Measurements from ENCODE around the gene MRPL54. TPM values are rescaled to one million over a fixed set of nuclear protein-coding genes. Genes with fewer than 3 reads are reported as not detected.

Gene MRPL54
- total RNA-seq, 1 donor from 2014 or later, result 34.4 TPM

DNA sequence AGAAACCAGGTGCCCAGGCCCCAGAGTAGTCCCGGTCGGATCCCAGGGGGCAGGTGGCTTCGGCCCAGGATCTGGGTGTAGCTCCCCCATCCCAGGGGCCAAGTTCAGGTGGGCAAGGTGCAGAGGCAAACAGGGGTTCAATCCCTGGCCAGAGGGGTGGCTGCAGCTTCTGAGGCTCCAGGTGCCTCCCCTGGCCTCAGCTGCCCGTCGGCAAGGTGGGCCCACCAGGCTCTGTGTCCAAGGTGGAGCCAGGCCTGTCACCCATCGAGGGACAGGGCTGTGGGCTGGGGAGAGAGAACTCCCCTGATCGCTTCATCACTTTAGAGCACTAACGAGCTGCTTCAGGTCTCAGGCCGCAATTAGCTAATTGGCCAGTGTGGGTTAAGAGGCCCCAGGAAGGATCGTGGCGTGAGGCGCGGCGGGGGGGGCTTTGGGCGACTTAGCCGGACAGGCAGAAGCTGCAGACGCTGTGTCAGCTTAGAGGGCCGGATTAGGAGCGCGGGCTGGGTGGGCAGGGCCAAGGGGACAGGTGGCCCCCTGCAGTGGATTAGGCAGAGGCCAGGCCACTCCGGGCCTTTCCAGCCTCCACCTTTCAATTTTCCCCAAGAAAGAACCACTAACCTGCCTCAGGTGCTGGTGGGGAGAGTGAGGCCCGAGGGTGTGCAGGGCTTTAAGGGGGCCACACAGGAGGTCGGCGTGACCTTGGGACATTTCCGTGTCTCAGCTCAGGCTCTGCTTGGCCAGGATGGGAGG lies 12.3 kb downstream of the MRPL54 start:
- H3K36me3 ChIP-seq (ENCODE audit: control insufficient read depth in 3 of 3, insufficient read depth in 3 of 3, low read length in 3 of 3), result no peaks in the 10 kb centered on the region
- no peak overlapping the region for H3K9ac ChIP-seq (ENCODE audit: low read depth in 1 of 3, low read length in 3 of 3)
- peaks cover 6 to 17% (median 11%) of the 10 kb centered on the region in 3 donors for H3K27me3 ChIP-seq (ENCODE audit: control insufficient read depth in 3 of 3, insufficient read depth in 3 of 3, low read length in 3 of 3)
- no peak overlapping the region for H3K4me3 ChIP-seq (ENCODE audit: low read length in 3 of 3)
- no peak overlapping the region for H3K27ac ChIP-seq (ENCODE audit: low read depth, low read length)
- H3K4me1 ChIP-seq (ENCODE audit: control insufficient read depth in 3 of 3, insufficient read depth in 3 of 3, low read length in 3 of 3), result no peaks in the 10 kb centered on the region
- no peaks in the 10 kb centered on the region for H3K9me3 ChIP-seq (ENCODE audit: control insufficient read depth in 3 of 3, low read length in 3 of 3)

DNA sequence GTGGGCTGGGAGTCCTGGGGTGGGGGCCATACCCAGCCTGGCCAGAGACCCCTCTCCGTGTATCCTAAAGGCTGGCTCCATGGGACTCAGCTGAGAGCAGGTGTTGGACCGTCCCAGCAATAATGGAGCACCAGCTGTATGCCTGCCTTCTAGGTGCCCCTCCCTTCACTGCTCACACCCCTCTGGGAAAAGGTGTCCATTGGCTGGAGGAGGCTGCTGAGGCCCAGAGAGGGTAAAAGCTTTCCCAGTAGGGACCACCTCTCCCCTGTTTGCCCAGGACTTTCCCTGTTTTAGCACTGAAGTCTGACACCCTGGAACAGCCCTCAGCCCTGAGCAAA lies 12.9 kb downstream of the MRPL54 start:
- Histone ChIP-seq H3K36me3 (ENCODE audit: control insufficient read depth in 3 of 3, insufficient read depth in 3 of 3, low read length in 3 of 3) (no peaks in the 10 kb centered on the region), H3K9me3 (ENCODE audit: control insufficient read depth in 3 of 3, low read length in 3 of 3) (no peaks in the 10 kb centered on the region), H3K4me3 (ENCODE audit: low read length in 3 of 3) (no peak overlapping the region), H3K27ac (ENCODE audit: low read depth, low read length) (no peak overlapping the region), H3K4me1 (ENCODE audit: control insufficient read depth in 3 of 3, insufficient read depth in 3 of 3, low read length in 3 of 3) (no peaks in the 10 kb centered on the region), H3K27me3 (ENCODE audit: control insufficient read depth in 3 of 3, insufficient read depth in 3 of 3, low read length in 3 of 3) (peaks cover 6 to 17% (median 11%) of the 10 kb centered on the region in 3 donors), H3K9ac (ENCODE audit: low read depth in 1 of 3, low read length in 3 of 3) (no peak overlapping the region)

DNA sequence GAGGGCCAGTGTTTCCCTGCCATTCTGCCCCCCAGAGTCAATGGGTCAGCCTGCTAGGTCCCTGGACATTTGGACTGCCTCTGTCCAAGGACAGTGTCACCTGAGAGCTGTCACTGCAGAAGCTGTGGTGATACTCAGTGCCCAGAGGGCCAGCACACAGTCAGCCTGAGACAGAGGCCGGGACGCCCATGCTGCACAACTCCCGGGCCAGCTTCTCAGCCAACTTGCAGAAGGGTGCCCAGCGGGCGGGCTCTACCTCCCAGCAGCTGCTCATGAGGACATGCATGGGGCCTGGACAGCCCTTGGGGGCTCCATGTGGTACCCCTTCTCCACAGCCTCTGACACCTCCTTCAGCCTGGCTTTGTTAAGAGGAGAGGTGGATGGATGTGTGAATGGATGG lies 13.3 kb downstream of the MRPL54 start:
- H3K9me3 ChIP-seq (ENCODE audit: control insufficient read depth in 3 of 3, low read length in 3 of 3), result peaks cover 0 to 3% (median 1%) of the 10 kb centered on the region in 3 donors
- peaks cover 6 to 15% (median 10%) of the 10 kb centered on the region in 3 donors for H3K27me3 ChIP-seq (ENCODE audit: control insufficient read depth in 3 of 3, insufficient read depth in 3 of 3, low read length in 3 of 3)
- H3K27ac ChIP-seq (ENCODE audit: low read depth, low read length), result no peak overlapping the region
- H3K36me3 ChIP-seq (ENCODE audit: control insufficient read depth in 3 of 3, insufficient read depth in 3 of 3, low read length in 3 of 3), result no peaks in the 10 kb centered on the region
- H3K4me3 ChIP-seq (ENCODE audit: low read length in 3 of 3), result no peak overlapping the region
- H3K4me1 ChIP-seq (ENCODE audit: control insufficient read depth in 3 of 3, insufficient read depth in 3 of 3, low read length in 3 of 3), result no peaks in the 10 kb centered on the region
- H3K9ac ChIP-seq (ENCODE audit: low read depth in 1 of 3, low read length in 3 of 3), result no peak overlapping the region

DNA sequence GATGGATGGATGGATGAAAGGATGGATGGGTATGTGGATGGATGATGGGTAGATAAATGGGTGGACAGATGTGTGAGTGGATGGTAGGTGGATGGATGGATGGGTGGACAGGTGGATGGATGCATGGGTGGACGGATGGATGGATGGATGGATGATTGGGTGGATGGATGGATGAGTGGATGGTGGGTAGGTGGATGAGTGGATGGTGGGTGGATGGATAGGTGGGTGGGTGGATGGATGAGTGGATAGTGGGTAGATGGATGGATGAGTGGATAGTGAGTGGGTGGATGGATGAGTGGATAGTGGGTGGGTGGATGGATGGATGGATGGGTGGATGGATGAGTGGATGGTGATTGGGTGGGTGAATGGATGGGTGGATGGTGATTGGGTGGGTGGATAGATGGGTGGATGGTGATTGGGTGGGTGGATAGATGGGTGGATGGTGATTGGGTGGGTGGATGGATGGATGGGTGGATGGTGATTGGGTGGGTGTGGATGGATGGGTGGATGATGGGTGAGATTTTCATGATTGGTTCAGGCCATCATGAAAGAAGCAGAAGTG lies 14.1 kb downstream of the MRPL54 start:
- Histone ChIP-seq H3K9ac (ENCODE audit: low read depth in 1 of 3, low read length in 3 of 3) (no peak overlapping the region), H3K4me1 (ENCODE audit: control insufficient read depth in 3 of 3, insufficient read depth in 3 of 3, low read length in 3 of 3) (no peaks in the 10 kb centered on the region), H3K9me3 (ENCODE audit: control insufficient read depth in 3 of 3, low read length in 3 of 3) (peaks cover 6 to 8% (median 7%) of the 10 kb centered on the region in 3 donors), H3K36me3 (ENCODE audit: control insufficient read depth in 3 of 3, insufficient read depth in 3 of 3, low read length in 3 of 3) (no peaks in the 10 kb centered on the region), H3K4me3 (ENCODE audit: low read length in 3 of 3) (no peak overlapping the region), H3K27ac (ENCODE audit: low read depth, low read length) (no peak overlapping the region), H3K27me3 (ENCODE audit: control insufficient read depth in 3 of 3, insufficient read depth in 3 of 3, low read length in 3 of 3) (peaks cover under 1 to 8% (median 4%) of the 10 kb centered on the region in 3 donors)

DNA sequence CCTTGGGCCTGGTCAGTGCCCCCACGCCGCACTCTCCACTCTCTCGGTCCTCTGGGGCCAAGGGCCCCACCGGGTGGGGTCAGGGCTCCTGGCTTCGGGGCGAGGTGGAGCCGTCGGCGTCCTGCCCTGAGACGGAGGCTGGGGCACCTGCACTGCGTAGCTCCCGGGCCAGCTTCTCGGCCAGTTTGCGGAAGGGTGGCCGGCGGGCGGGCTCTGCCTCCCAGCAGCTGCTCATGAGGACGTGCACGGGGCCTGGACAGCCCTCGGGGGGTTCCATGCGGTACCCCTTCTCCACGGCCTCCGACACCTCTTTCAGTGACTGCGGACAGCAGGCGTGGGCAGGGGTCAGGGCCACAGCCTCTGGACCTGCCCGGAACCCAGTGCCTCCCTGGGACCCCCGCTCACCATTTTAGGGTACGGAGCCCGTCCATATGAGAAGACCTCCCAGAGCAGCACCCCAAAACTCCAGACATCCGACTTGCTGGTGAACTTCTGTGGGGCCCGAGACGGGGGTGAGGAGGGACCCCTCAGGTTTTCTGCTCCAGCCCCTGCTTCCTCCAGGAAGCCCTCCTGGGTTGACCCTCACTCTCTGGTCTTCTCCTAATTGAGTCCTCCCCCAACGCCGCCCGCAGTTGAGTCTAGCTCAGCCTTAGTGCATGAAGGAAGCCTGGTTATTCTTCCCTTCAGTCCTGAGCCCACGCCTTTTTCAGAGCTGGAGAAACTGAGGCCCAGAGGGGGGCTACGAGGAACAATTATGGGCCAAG lies 15.8 kb downstream of the MRPL54 start:
- no peak overlapping the region for H3K9ac ChIP-seq (ENCODE audit: low read depth in 1 of 3, low read length in 3 of 3)
- H3K27ac ChIP-seq (ENCODE audit: low read depth, low read length), result no peak overlapping the region
- no peak overlapping the region for H3K4me3 ChIP-seq (ENCODE audit: low read length in 3 of 3)
- peaks cover 9 to 17% (median 10%) of the 10 kb centered on the region in 3 donors for H3K9me3 ChIP-seq (ENCODE audit: control insufficient read depth in 3 of 3, low read length in 3 of 3)
- H3K36me3 ChIP-seq (ENCODE audit: control insufficient read depth in 3 of 3, insufficient read depth in 3 of 3, low read length in 3 of 3), result no peaks in the 10 kb centered on the region
- no peaks in the 10 kb centered on the region for H3K4me1 ChIP-seq (ENCODE audit: control insufficient read depth in 3 of 3, insufficient read depth in 3 of 3, low read length in 3 of 3)
- H3K27me3 ChIP-seq (ENCODE audit: control insufficient read depth in 3 of 3, insufficient read depth in 3 of 3, low read length in 3 of 3), result peaks cover 6 to 14% (median 7%) of the 10 kb centered on the region in 3 donors

DNA sequence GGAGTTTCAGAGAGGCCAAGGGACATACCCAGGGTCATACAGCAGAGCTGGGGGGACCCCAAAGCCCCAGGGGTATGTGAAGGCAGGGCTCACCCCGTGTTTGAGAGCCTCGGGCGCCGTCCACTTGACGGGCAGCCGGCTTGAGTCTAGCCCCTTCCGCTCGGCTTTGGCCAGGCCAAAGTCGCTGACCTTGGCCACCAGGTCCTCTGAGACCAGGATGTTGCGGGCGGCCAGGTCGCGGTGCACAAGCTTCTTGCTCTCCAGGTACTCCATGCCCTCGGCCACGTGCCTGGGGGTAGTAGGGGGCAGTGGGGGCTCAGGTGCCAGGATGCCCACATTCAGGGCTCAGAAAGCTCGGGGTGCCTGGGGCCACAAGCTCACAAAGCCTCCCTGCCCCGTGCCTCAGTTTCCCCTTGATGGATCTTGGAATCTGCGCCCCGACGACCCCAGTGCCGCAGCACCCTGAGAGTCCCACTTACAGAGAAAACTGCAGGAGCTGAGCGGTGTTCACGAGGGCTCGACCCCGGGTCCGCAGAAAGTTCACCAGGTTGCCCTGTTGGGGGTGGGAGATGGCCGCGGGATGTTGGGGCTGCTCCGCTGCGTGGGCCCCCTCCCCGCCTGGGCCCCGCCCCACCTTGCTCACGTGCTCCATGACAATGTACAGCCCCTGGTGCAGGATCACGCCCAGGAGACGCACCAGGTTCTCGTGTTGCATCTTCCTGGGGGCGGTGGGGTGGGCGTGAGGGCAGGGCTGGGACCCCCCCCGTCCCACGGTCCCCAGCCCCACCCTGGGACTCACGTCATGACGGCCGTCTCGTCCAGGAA lies 16.6 kb downstream of the MRPL54 start:
- H3K27ac ChIP-seq (ENCODE audit: low read depth, low read length), result no peak overlapping the region
- no peak overlapping the region for H3K9ac ChIP-seq (ENCODE audit: low read depth in 1 of 3, low read length in 3 of 3)
- no peaks in the 10 kb centered on the region for H3K4me1 ChIP-seq (ENCODE audit: control insufficient read depth in 3 of 3, insufficient read depth in 3 of 3, low read length in 3 of 3)
- H3K9me3 ChIP-seq (ENCODE audit: control insufficient read depth in 3 of 3, low read length in 3 of 3), result peaks cover 9 to 17% (median 10%) of the 10 kb centered on the region in 3 donors
- H3K4me3 ChIP-seq (ENCODE audit: low read length in 3 of 3), result no peak overlapping the region
- H3K36me3 ChIP-seq (ENCODE audit: control insufficient read depth in 3 of 3, insufficient read depth in 3 of 3, low read length in 3 of 3), result no peaks in the 10 kb centered on the region
- H3K27me3 ChIP-seq (ENCODE audit: control insufficient read depth in 3 of 3, insufficient read depth in 3 of 3, low read length in 3 of 3), result peaks cover 6 to 22% (median 15%) of the 10 kb centered on the region in 3 donors

DNA sequence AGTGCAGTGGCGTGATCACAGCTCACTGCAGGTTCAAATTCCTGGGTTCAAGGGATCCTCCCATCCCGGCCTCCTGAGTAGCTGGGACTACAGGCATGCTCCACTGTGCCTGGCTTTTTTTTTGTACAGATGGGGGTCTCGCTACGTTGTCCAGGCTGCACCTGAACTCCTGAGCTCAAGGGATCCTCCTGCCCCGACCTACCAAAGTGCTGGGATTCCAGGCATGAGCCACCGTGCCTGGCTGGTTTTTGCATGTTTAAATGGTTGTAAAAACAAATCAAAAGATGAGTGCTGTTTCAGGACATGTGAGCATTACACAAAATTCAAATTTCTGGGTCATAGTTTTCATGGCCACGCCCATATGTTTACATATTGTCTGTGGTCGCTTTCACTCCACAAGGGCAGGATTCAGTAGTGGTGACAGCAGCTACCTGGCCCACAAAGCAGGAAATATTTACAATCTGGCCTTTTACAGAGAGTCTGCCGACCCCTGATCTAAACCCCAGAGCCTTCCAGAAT lies 18.4 kb downstream of the MRPL54 start:
- no peaks in the 10 kb centered on the region for H3K4me1 ChIP-seq (ENCODE audit: control insufficient read depth in 3 of 3, insufficient read depth in 3 of 3, low read length in 3 of 3)
- H3K9ac ChIP-seq (ENCODE audit: low read depth in 1 of 3, low read length in 3 of 3), result no peak overlapping the region
- H3K36me3 ChIP-seq (ENCODE audit: control insufficient read depth in 3 of 3, insufficient read depth in 3 of 3, low read length in 3 of 3), result no peaks in the 10 kb centered on the region
- peaks cover 9 to 17% (median 10%) of the 10 kb centered on the region in 3 donors for H3K9me3 ChIP-seq (ENCODE audit: control insufficient read depth in 3 of 3, low read length in 3 of 3)
- H3K27me3 ChIP-seq (ENCODE audit: control insufficient read depth in 3 of 3, insufficient read depth in 3 of 3, low read length in 3 of 3), result peaks cover 17 to 37% (median 30%) of the 10 kb centered on the region in 3 donors
- no peak overlapping the region for H3K27ac ChIP-seq (ENCODE audit: low read depth, low read length)
- no peak overlapping the region for H3K4me3 ChIP-seq (ENCODE audit: low read length in 3 of 3)

DNA sequence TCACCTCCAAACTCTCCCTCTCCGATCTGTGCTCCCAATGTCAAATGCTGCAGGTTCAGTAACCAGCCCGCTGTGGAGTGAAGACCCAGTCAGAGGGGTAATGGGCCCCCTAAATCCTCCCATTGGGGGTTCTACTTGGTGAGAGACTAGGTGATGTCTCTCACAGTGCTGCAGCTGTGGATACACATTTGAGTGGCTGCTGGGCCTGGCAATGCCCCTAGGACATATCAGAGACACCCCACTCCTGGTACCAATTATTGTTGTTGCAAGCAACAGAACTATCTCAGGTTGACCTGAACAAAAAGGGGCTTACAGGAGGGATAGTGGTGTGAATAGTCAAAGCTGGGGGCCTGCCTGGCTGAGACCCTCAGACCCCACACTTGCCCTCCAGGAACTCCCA lies 19.1 kb downstream of the MRPL54 start:
- no peaks in the 10 kb centered on the region for H3K36me3 ChIP-seq (ENCODE audit: control insufficient read depth in 3 of 3, insufficient read depth in 3 of 3, low read length in 3 of 3)
- H3K4me3 ChIP-seq (ENCODE audit: low read length in 3 of 3), result no peak overlapping the region
- H3K9me3 ChIP-seq (ENCODE audit: control insufficient read depth in 3 of 3, low read length in 3 of 3), result peaks cover 9 to 17% (median 10%) of the 10 kb centered on the region in 3 donors
- H3K4me1 ChIP-seq (ENCODE audit: control insufficient read depth in 3 of 3, insufficient read depth in 3 of 3, low read length in 3 of 3), result no peaks in the 10 kb centered on the region
- no peak overlapping the region for H3K9ac ChIP-seq (ENCODE audit: low read depth in 1 of 3, low read length in 3 of 3)
- H3K27ac ChIP-seq (ENCODE audit: low read depth, low read length), result no peak overlapping the region
- peaks cover 17 to 37% (median 30%) of the 10 kb centered on the region in 3 donors for H3K27me3 ChIP-seq (ENCODE audit: control insufficient read depth in 3 of 3, insufficient read depth in 3 of 3, low read length in 3 of 3)

DNA sequence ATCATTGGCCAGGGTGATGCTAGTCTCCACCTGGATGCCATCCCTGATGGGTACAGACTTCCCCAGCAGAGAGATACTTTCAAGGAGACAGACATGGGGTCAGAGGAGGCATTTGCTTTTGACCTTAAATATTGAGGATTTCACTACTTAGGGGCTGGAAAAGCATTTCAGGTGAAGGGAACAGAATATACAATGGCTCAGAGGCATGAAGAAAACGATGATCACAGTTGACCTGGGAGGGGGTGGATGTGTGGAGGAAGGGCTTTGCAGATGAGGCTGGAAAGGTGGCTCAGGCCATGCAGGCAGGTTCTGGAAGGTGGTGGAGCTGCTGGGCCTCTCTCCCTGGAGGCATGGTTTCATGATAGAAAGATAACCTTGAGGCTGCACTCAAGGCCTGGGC lies 19.8 kb downstream of the MRPL54 start:
- Histone ChIP-seq H3K9ac (ENCODE audit: low read depth in 1 of 3, low read length in 3 of 3) (no peak overlapping the region), H3K4me3 (ENCODE audit: low read length in 3 of 3) (no peak overlapping the region), H3K27me3 (ENCODE audit: control insufficient read depth in 3 of 3, insufficient read depth in 3 of 3, low read length in 3 of 3) (peaks cover 17 to 37% (median 30%) of the 10 kb centered on the region in 3 donors), H3K36me3 (ENCODE audit: control insufficient read depth in 3 of 3, insufficient read depth in 3 of 3, low read length in 3 of 3) (no peaks in the 10 kb centered on the region), H3K4me1 (ENCODE audit: control insufficient read depth in 3 of 3, insufficient read depth in 3 of 3, low read length in 3 of 3) (no peaks in the 10 kb centered on the region), H3K27ac (ENCODE audit: low read depth, low read length) (no peak overlapping the region), H3K9me3 (ENCODE audit: control insufficient read depth in 3 of 3, low read length in 3 of 3) (peaks cover 9 to 17% (median 10%) of the 10 kb centered on the region in 3 donors)
